ENCODE results near the gene DPYD.

DNA sequence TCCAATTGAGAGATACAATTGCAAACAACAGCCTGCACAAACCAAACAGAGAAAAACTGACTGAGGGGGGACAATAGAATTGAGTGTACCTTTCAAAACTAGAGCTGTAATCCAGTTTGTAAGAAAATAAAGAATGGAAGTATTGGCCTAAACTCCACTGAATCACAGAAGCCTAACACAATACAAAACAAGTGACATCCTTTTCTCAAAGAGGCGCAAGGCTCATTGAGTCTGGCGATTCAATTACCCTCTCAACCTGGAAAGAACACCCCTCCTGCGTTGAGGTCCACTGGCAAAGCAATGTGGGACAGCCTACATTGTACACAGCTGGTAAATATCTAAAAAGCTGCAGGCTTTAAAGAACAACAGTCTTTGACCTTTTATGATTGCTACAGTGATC is 182.6 kb downstream of the DPYD start:
- TF ChIP-seq, protein P1, sequence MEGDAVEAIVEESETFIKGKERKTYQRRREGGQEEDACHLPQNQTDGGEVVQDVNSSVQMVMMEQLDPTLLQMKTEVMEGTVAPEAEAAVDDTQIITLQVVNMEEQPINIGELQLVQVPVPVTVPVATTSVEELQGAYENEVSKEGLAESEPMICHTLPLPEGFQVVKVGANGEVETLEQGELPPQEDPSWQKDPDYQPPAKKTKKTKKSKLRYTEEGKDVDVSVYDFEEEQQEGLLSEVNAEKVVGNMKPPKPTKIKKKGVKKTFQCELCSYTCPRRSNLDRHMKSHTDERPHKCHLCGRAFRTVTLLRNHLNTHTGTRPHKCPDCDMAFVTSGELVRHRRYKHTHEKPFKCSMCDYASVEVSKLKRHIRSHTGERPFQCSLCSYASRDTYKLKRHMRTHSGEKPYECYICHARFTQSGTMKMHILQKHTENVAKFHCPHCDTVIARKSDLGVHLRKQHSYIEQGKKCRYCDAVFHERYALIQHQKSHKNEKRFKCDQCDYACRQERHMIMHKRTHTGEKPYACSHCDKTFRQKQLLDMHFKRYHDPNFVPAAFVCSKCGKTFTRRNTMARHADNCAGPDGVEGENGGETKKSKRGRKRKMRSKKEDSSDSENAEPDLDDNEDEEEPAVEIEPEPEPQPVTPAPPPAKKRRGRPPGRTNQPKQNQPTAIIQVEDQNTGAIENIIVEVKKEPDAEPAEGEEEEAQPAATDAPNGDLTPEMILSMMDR (conservative IDR thresholded peaks at IDR 0.05; ENCODE audit: low read length), result no peak
- TF ChIP-seq EZH2phosphoT487 (IDR thresholded peaks at IDR 0.05; ENCODE audit: borderline replicate concordance), result no peak

All from Loucy (cell line).